NB4 (cell line): ENCODE measurements around the gene TOP2A.
"Not testable (repeated sequence)": the region's sequence is repeated elsewhere in the genome, so short reads cannot be mapped to it uniquely, and the experiment has no call there.

Source experiments
- DNase-seq: peaks from one replicate; pipeline ENCODE4 v3.0.0; 2010; ENCODE audit warnings: low read depth
- H3K4me3 ChIP-seq: one replicate; pipeline ENCODE4 v1.5.1; 2011; ENCODE audit warnings: mild to moderate bottlenecking, low read depth, low read length, moderate library complexity
- MYC ChIP-seq: IDR thresholded peaks from 2 replicates; pipeline ENCODE4 v1.6.1; 2011; ENCODE audit warnings: low read depth, low read length
- POLR2A ChIP-seq: IDR thresholded peaks from 2 replicates; pipeline ENCODE4 v1.6.1; 2011; ENCODE audit warnings: mild to moderate bottlenecking; ENCODE audit not compliant: insufficient read length; ENCODE audit errors: extremely low read depth
- TF ChIP-seq, protein P1 (sequence below): IDR thresholded peaks from one replicate; pipeline ENCODE4 v1.5.1; 2012; ENCODE audit warnings: low read depth, low read length
- TF ChIP-seq, protein P2 (sequence below): IDR thresholded peaks from 2 replicates; pipeline ENCODE4 v1.6.1; 2011; ENCODE audit warnings: low read depth, low read length

Gene TOP2A

GRCh38 chr17:40407460-40407859, 10.2 kb downstream of the TOP2A start:
- DNase-seq: no peak
- TF ChIP-seq POLR2A: no peak
- TF ChIP-seq, protein P1, sequence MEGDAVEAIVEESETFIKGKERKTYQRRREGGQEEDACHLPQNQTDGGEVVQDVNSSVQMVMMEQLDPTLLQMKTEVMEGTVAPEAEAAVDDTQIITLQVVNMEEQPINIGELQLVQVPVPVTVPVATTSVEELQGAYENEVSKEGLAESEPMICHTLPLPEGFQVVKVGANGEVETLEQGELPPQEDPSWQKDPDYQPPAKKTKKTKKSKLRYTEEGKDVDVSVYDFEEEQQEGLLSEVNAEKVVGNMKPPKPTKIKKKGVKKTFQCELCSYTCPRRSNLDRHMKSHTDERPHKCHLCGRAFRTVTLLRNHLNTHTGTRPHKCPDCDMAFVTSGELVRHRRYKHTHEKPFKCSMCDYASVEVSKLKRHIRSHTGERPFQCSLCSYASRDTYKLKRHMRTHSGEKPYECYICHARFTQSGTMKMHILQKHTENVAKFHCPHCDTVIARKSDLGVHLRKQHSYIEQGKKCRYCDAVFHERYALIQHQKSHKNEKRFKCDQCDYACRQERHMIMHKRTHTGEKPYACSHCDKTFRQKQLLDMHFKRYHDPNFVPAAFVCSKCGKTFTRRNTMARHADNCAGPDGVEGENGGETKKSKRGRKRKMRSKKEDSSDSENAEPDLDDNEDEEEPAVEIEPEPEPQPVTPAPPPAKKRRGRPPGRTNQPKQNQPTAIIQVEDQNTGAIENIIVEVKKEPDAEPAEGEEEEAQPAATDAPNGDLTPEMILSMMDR: no peak
- TF ChIP-seq, protein P2, sequence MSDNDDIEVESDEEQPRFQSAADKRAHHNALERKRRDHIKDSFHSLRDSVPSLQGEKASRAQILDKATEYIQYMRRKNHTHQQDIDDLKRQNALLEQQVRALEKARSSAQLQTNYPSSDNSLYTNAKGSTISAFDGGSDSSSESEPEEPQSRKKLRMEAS: no peak
- TF ChIP-seq MYC: no peak
- no peak overlapping the region for H3K4me3 ChIP-seq

DNA sequence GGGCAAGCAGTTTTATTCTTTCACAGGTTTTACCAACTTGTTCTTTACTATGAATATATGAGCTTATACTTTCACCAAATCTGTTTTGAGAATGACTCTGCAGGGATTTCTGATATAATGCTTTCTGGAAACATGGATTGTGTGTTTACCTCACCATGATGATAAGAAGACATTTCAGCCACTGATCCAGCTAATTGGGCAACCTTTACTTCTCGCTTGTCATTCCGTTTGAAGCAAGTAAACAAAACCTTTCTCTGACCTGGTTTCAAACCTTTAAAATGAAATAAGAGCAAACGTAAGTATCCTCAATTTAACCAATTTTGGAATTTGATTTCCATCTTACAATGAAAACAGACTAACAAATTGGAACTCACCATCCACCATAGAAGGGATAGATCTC, 13.7 kb downstream of the TOP2A start:
- no peak overlapping the region for H3K4me3 ChIP-seq
- TF ChIP-seq, protein P1: no peak
- TF ChIP-seq, protein P2: no peak
- TF ChIP-seq POLR2A (no peak), MYC (no peak)
- no peak for DNase-seq

DNA sequence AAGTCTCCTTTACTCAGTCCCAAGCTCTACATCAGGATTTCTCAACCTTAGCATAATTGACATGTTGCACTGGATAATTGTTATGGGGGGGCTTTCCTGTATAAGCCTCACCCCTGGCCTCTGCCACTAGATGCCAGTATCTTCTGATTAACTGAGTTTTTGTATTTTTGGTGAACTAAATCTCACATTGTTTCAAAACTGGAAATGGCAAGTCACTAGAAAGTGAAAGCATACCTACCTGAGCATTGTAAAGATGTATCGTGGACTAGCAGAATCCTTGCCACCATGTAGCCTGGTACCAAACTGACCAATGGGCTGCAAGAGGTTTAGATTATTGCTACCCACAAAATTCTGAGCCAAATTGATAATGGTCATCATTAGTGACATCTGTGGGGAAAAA, 15.0 kb downstream of the TOP2A start:
- TF ChIP-seq POLR2A: no peak
- TF ChIP-seq MYC: no peak
- TF ChIP-seq, protein P1: no peak
- TF ChIP-seq, protein P2: no peak
- H3K4me3 ChIP-seq: no peak overlapping the region
- no peak for DNase-seq

- peak; percentile 67 for DNase-seq
- H3K4me3 ChIP-seq: no peak overlapping the region
- TF ChIP-seq POLR2A (no peak), MYC (no peak)
- TF ChIP-seq, protein P1: peak; percentile 28
- TF ChIP-seq, protein P2: no peak
Measured at GRCh38 chr17:40399185-40399584, 18.5 kb downstream of the TOP2A start.

DNA sequence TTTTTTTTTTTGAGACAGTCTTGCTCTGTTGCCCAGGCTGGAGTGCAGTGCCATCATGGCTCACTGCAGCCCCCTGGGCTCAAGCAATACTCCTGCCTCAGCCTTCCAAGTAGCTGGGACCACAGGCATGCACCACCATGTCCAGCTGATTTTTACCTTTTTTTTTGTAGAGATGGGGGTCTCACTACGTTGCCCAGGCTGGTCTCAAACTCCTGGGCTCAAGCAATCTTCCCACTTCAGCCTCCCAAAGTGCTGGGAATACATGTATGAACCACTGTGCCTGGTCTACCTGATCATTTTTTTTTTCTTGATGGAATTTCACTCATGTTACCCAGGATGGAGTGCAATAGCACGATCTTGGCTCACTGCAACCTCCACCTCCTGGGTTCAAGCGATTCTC, 31.1 kb downstream of the TOP2A start:
- not testable (repeated sequence) for DNase-seq, H3K4me3 ChIP-seq

DNA sequence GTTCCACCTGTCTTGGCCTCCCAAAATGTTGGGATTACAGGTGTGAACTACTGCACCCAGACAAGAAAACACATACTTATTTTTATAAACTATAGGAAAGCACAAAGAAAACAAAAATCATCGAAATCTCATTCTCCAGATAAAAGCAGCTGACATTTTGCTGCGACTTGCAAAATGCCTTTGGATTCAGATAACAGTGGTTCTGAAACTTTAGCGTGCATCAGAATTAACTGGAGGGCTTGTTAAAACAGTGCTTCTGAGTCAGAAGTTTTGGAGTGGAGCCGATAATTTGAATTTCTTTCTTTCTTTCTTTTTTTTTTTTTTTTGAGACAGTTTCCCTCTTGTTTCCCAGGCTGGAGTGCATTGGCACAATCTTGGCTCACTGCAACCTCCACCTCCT, 35.4 kb downstream of the TOP2A start:
- TF ChIP-seq, protein P1: no peak
- TF ChIP-seq POLR2A (no peak), MYC (no peak)
- TF ChIP-seq, protein P2: no peak
- no peak for DNase-seq
- no peak overlapping the region for H3K4me3 ChIP-seq
